Activated CD4-positive, CD25-positive, alpha-beta regulatory T cell treated with anti-CD3 and anti-CD28 coated beads, Interleukin-2, amount 50 U/mL, for 16 hours (primary cell): ENCODE results near the gene CCL1.

Experiments
- DNase-seq: peaks from one replicate; pipeline ENCODE4 v3.0.0-alpha.2; 2020; ENCODE audit warnings: low read depth, low spot score

Gene CCL1

DNA sequence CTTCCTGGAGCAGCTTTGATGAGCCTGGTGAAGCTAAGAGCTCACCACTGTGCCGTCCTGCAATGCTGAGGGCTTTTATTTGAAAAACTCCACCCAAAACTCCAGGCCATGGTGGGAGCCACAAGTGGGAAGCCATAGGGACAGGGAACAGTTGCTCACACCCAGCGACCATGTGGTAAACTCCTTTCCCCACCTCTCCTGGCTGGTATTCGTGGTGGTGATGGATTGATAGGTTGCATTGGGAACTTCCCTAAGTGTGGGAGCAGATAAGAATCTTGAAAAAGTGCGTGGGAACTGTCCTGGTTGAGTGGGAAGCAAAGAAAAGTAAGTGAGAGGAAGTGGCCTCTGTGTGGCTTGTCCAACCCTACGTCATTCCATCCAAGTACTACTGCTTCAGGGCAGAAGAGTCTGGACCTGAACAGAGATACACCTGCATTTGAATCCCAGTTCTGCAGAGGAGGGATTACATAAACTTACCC, at the start of gene CCL1:
Gene CCL1, minus strand, starts transcription at position 51 of the 479 bp plus-strand sequence. CDS start 72 bp downstream, outside the sequence.
- DNase-seq, result no peak

DNA sequence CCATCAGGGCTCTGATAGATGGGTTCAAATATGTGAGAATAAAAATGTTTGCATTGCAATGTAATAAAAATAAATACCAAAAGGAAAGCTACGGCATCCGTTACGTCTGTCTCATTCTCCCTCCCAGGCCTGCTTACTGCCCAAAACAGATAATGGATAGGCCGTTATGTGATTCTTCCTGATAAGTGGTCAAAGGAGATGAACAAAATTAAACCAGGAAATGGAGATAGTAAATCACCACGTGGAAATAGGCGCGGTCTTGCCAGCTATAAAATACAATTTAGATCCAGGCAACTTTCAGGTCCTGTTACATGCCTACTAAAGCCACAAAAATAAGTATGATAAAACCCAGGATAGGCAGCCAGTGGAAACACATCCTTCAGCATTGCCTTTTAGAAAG, 49.5 kb upstream of the CCL1 start:
- no peak for DNase-seq

- DNase-seq, result no peak
Observed at GRCh38 chr17:34411646-34412421, 48.8 kb upstream of the CCL1 start.

GRCh38 chr17:34409352-34409751, 46.3 kb upstream of the CCL1 start:
- DNase-seq, result no peak

DNA sequence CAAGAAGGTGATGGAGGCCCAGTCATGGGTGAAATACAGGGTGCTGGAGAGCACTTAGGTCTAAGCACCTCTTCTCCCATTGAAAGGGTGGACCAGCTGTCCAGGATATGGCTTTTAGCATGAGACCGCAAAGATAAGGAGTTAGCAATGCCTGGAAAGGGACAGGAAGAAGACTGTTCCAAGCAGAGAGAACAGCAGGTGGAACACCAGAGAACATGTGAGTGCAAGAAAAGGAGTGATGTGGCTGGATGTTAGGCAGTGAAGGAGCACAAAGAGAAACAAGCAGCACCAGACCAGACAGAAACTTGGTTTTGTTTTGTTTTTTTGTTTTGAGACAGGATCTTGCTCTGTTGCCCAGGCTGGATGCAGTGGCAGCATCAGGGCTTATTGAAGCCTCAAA, 45.4 kb upstream of the CCL1 start:
- DNase-seq, result no peak

GRCh38 chr17:34406226-34406625, 43.2 kb upstream of the CCL1 start:
- no peak for DNase-seq

GRCh38 chr17:34403006-34403405, 40.0 kb upstream of the CCL1 start:
- no peak for DNase-seq

DNA sequence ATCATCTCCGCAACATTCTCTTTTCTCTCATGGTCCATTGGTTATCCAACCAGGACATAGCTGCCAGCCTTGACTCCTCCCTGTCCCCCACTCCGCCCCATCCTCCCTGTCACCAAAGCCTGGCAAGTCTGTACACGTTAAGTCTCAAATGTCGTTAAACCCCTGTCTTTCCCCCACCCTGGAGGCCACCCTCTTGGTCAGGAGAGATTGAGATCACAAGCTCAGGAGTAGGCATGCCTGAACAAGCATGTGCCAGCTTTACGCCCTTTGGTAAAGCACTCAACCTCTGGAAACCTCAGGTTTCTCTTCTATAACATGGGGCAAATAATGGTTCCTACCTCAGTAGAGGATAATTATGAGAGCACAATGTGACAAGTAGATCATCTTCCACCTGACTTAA, 38.1 kb upstream of the CCL1 start:
- no peak for DNase-seq

- no peak for DNase-seq
Observed at GRCh38 chr17:34400301-34400931, 37.4 kb upstream of the CCL1 start.

- DNase-seq, result no peak
Observed at GRCh38 chr17:34399725-34400124, 36.7 kb upstream of the CCL1 start.

DNA sequence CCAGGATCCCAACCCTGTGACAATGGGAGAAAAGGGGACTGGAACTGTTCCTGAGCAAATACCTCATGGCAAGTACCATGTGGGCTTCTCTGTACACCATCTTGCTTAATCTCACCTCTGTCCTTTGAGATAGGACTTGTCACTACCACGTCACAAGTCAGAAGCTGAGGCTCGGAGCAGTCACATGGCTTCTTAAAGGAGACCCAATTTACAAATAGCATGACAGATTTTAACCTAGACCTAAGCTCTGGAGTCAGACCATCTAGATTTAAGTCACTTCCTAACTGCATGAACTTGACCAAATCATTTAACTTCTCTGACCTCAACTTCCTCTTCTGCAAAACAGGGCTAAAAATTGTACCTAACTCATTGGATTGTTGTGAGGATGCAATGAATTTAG, 36.0 kb upstream of the CCL1 start:
- DNase-seq, result no peak

- no peak for DNase-seq
Observed at GRCh38 chr17:34397265-34397664, 34.2 kb upstream of the CCL1 start.

DNA sequence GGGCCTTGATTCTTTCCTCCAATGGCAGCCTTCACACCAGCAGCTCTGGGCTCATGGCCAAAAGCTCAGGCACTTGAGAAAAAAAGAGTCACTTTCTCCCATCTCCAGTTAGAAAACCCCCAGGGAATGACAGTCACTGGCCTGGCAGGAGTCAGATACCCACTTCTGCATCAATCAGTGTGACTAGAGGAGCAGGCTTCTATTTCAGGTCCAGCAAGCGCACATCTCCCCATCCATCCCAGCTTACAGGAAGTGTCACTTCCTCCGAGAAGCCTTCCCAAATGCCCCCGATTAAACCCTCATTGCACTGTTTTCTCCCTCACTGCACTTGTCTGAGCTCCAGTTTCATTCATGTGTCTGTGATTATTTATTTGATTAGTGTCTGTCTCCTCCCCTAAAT, 30.4 kb upstream of the CCL1 start:
- DNase-seq, result no peak

GRCh38 chr17:34391241-34391640, 28.2 kb upstream of the CCL1 start:
- no peak for DNase-seq

DNA sequence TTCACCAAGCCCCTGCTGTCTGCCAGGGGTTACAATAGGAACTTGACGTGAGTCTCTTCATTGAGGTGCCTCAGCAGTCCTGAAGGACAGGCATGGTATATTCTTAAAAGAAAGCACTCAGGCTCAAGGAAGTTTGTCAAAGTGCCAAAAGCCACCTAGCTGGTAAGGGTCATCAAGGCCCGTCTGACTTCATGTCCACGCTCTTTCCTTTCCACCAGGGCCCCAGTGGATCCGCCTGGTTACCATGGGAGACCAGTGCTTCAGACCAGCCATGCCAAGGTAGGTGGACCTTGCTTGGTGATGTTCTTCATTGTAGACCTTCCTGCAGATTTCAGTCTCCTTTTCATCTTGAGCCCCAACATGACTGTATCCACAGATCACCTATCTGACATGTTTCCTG, 27.6 kb upstream of the CCL1 start:
- no peak for DNase-seq

DNA sequence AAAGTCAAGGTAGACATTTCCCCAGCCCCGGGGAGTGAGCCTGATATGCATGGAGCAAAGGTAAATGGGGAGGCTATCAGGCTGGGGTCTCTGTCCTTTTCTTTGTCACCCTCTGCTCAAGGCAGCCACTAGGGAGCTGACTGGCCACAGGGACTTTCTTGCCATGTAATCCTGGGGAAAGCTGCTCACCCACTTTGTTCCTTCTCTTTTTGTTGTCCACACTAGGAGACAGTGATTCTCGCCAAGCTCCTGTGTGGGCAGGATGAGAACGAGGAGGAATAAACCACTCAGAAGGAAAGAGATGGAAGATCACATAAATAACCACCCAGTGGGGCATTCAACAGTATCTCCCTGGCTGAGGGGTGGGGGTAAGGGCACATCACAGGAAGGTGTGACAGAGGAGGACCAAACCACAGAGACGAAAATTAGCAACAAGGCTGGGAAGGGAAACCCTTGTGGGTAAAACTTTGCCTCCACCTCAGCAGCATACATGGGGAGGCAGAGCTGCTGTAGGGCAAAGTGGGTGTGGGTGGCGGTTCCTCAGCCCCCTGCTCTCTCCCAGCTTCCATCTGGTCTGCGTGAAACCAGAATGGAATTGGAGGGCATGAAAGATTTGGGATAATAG, 26.2 kb upstream of the CCL1 start:
- no peak for DNase-seq

DNA sequence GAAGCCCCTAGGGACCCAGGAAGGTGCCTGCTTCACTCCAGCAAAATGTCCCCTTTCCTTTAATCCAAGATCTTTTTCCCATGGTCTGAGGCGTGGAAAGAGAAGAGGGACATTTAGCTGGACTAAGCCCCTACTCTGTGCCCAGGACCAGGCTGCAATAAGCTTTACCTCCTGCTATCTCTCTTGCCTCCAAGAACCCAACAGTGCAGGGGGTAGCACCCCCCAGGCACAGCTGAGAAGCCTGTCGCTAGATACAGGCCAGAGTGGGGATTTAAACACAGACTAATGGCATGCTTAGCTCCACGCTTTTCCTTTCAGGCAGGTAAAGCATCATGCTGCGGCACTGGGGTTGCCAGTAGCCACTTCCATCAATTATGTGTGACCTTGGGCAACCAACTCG, 24.5 kb upstream of the CCL1 start:
- no peak for DNase-seq

GRCh38 chr17:34386697-34387550, 23.9 kb upstream of the CCL1 start:
- no peak for DNase-seq

GRCh38 chr17:34386343-34386696, 23.3 kb upstream of the CCL1 start:
- DNase-seq, result no peak

- no peak for DNase-seq
Observed at GRCh38 chr17:34384822-34385605, 22.0 kb upstream of the CCL1 start.

DNA sequence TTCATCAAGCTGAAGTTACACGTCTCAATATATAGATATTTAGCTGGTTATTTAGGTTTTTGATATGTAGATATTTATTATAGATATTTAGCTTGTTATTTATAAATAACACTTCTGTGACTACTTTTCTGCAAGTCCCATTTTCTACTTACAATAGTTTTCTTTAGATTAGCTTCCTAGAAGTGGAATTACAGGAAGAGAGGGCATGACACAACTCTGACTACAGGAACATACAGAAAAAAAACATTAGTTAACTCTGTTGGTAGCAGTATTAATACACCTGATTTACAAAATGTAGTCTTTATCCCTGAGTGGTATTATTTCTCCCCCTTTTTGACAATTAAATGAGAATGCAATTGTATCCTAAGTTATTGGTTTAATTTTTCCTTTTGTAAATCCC, 21.2 kb upstream of the CCL1 start:
- no peak for DNase-seq
